C4-2B (cell line): ENCODE results near the gene KIF7.
A peak's percentile ranks its signal among the peaks of the same experiment; 100 is the strongest.

Experiments
- H3K27ac ChIP-seq: fragments of 450-650 bp; 2 replicates; pipeline ENCODE4 v1.5.1; 2017
- CTCF ChIP-seq: fragments of 450-650 bp; conservative IDR thresholded peaks from 2 replicates; pipeline ENCODE4 v1.5.1; 2017; ENCODE audit warnings: mild to moderate bottlenecking
- ZFX ChIP-seq: fragments of 450-650 bp; IDR thresholded peaks from 2 replicates; pipeline ENCODE4 v1.6.1; 2017

Gene KIF7

GRCh38 chr15:89654847-89655805 is at the start of gene KIF7:
TSS of gene KIF7 (minus strand) at chr15:89655467. CDS start at chr15:89652930, 2,537 bp downstream.
- H3K27ac ChIP-seq, result no peak within 1 kb of the TSS
- no peak for TF ChIP-seq ZFX
- TF ChIP-seq CTCF, result no peak

GRCh38 chr15:89704411-89704810 is 49.1 kb upstream of the KIF7 start:
- no peak for TF ChIP-seq CTCF
- no peak for TF ChIP-seq ZFX
- no peak overlapping the region for H3K27ac ChIP-seq

GRCh38 chr15:89695198-89695597 is 39.9 kb upstream of the KIF7 start:
- H3K27ac ChIP-seq, result no peak overlapping the region
- TF ChIP-seq ZFX, result no peak
- no peak for TF ChIP-seq CTCF

- H3K27ac ChIP-seq, result no peak overlapping the region
- TF ChIP-seq CTCF (no peak), ZFX (no peak)
Measured at GRCh38 chr15:89693696-89694095, 38.4 kb upstream of the KIF7 start.

GRCh38 chr15:89693091-89693490 is 37.8 kb upstream of the KIF7 start:
- TF ChIP-seq CTCF (no peak), ZFX (no peak)

GRCh38 chr15:89690276-89691218 is 35.3 kb upstream of the KIF7 start, which contains the start of the genes PEX11A and WDR93:
TSS of gene PEX11A (minus strand) at chr15:89690754. CDS start at chr15:89690632, 122 bp downstream.
TSS of gene WDR93 (plus strand) at chr15:89690811. CDS start at chr15:89701747, 10,936 bp downstream.
- H3K27ac ChIP-seq, result peak within 1 kb of the TSS; percentile 56
- TF ChIP-seq CTCF (no peak), ZFX (no peak)

More at GRCh38 chr15:89693091-89693490, 37.8 kb upstream of the KIF7 start:
- H3K27ac ChIP-seq, result no peak overlapping the region

GRCh38 chr15:89689930-89690275 is 34.6 kb upstream of the KIF7 start:
- H3K27ac ChIP-seq, result peak overlapping the region; percentile 56
